H9 (cell line): Measurements from ENCODE around the gene HSFX4. TPM values are rescaled to one million over a fixed set of nuclear protein-coding genes. Genes with fewer than 3 reads are reported as not detected.
"Not testable (repeated sequence)": the region's sequence is repeated elsewhere in the genome, so short reads cannot be mapped to it uniquely, and the experiment has no call there.

Source experiments
- DNase-seq: peaks from one replicate; pipeline ENCODE4 v3.0.0-alpha.2; 2017
- H2AFZ ChIP-seq: one replicate; pipeline ENCODE4 v1.6.1; 2013; ENCODE audit warnings: mild to moderate bottlenecking, low read length, control low read depth, moderate library complexity
- H2AK5ac ChIP-seq: 2 replicates; pipeline ENCODE4 v1.6.1; 2013; ENCODE audit warnings: low read length, control low read depth, mixed read lengths; ENCODE audit not compliant: insufficient read length
- H2BK120ac ChIP-seq: one replicate; pipeline ENCODE4 v1.6.1; 2013; ENCODE audit warnings: low read depth, mild to moderate bottlenecking, low read length, control low read depth, inconsistent platforms; ENCODE audit not compliant: poor library complexity, severe bottlenecking
- H2BK12ac ChIP-seq: 2 replicates; pipeline ENCODE4 v1.6.1; 2013; ENCODE audit warnings: low read length, control low read depth, mixed read lengths, low read depth; ENCODE audit not compliant: insufficient read length
- H2BK15ac ChIP-seq: 2 replicates; pipeline ENCODE4 v1.6.1; 2013; ENCODE audit warnings: low read depth, low read length, control low read depth
- H2BK20ac ChIP-seq: one replicate; pipeline ENCODE4 v1.6.1; 2013; ENCODE audit warnings: low read depth, mild to moderate bottlenecking, low read length, control low read depth, inconsistent platforms; ENCODE audit not compliant: poor library complexity, severe bottlenecking
- H2BK5ac ChIP-seq: 2 replicates; pipeline ENCODE4 v1.6.1; 2013; ENCODE audit warnings: low read length, control low read depth, mixed read lengths; ENCODE audit not compliant: insufficient read length
- H3K14ac ChIP-seq: 2 replicates; pipeline ENCODE4 v1.6.1; 2013; ENCODE audit warnings: low read length, control low read depth; ENCODE audit not compliant: insufficient read depth
- H3K18ac ChIP-seq: 2 replicates; pipeline ENCODE4 v1.6.1; 2013; ENCODE audit warnings: low read depth, mild to moderate bottlenecking, mixed read lengths, low read length, control low read depth; ENCODE audit not compliant: insufficient read length
- H3K23ac ChIP-seq: 2 replicates; pipeline ENCODE4 v1.6.1; 2013; ENCODE audit warnings: low read length, control low read depth, mixed read lengths, low read depth; ENCODE audit not compliant: insufficient read length
- H3K23me2 ChIP-seq: 2 replicates; pipeline ENCODE4 v1.6.1; 2013; ENCODE audit warnings: low read depth, mild to moderate bottlenecking, mixed read lengths, low read length, control low read depth; ENCODE audit not compliant: insufficient read length, poor library complexity, severe bottlenecking
- H3K27ac ChIP-seq: 2 replicates; pipeline ENCODE4 v1.5.1; 2013; ENCODE audit warnings: low read length, control low read depth, mixed read lengths, low read depth; ENCODE audit not compliant: insufficient read length
- H3K27me3 ChIP-seq: 2 replicates; pipeline ENCODE4 v1.6.1; 2013; ENCODE audit warnings: low read length, control low read depth, inconsistent platforms; ENCODE audit not compliant: insufficient read depth
- H3K4ac ChIP-seq: 2 replicates; pipeline ENCODE4 v1.6.1; 2013; ENCODE audit warnings: low read depth, mild to moderate bottlenecking, control low read depth, inconsistent platforms, low read length, moderate library complexity
- H3K4me1 ChIP-seq: 2 replicates; pipeline ENCODE4 v1.6.1; 2013; ENCODE audit warnings: low read length, control low read depth, inconsistent platforms; ENCODE audit not compliant: insufficient read depth
- H3K4me2 ChIP-seq: 2 replicates; pipeline ENCODE4 v1.6.1; 2013; ENCODE audit warnings: low read length, control low read depth, mixed read lengths; ENCODE audit not compliant: insufficient read length, insufficient read depth
- H3K56ac ChIP-seq: 2 replicates; pipeline ENCODE4 v1.6.1; 2013; ENCODE audit warnings: low read depth, mild to moderate bottlenecking, mixed read lengths, low read length, control low read depth; ENCODE audit not compliant: insufficient read length
- H3K79me1 ChIP-seq: 2 replicates; pipeline ENCODE4 v1.6.1; 2013; ENCODE audit warnings: low read depth, mild to moderate bottlenecking, moderate library complexity, low read length, control low read depth, inconsistent platforms; ENCODE audit not compliant: insufficient read depth, poor library complexity, severe bottlenecking
- H3K79me2 ChIP-seq: 2 replicates; pipeline ENCODE4 v1.6.1; 2013; ENCODE audit warnings: low read length, control low read depth, inconsistent platforms; ENCODE audit not compliant: insufficient read depth
- H3K9ac ChIP-seq: 2 replicates; pipeline ENCODE4 v1.6.1; 2013; ENCODE audit warnings: low read length, control low read depth, mixed read lengths; ENCODE audit not compliant: insufficient read length; ENCODE audit errors: extremely low read depth
- H3K9me3 ChIP-seq: one replicate; pipeline ENCODE4 v1.6.1; 2013; ENCODE audit warnings: low read depth, low read length, inconsistent platforms; ENCODE audit not compliant: control insufficient read depth
- H3T11ph ChIP-seq: one replicate; pipeline ENCODE4 v1.6.1; 2013; ENCODE audit warnings: mild to moderate bottlenecking, low read length, control low read depth, inconsistent platforms
- H4K20me1 ChIP-seq: one replicate; pipeline ENCODE4 v1.6.1; 2013; ENCODE audit not compliant: control insufficient read depth, insufficient read length, insufficient read depth
- H4K5ac ChIP-seq: 2 replicates; pipeline ENCODE4 v1.6.1; 2013; ENCODE audit warnings: low read depth, mild to moderate bottlenecking, mixed read lengths, low read length, control low read depth; ENCODE audit not compliant: insufficient read length
- H4K8ac ChIP-seq: replicated peaks from 2 replicates; pipeline ENCODE4 v1.6.1; 2013; ENCODE audit warnings: low read length, control low read depth, mixed read lengths, low read depth; ENCODE audit not compliant: insufficient read length
- H4K91ac ChIP-seq: 2 replicates; pipeline ENCODE4 v1.6.1; 2013; ENCODE audit warnings: low read depth, mild to moderate bottlenecking, moderate library complexity, mixed read lengths, low read length, control low read depth; ENCODE audit not compliant: insufficient read length
- H3K27ac Mint-ChIP-seq, 3 experiments: 2 replicates in 2 of 3; 3 replicates in 1 of 3; pipeline ENCODE4 v1.8.0; 2020 to 2021; ENCODE audit warnings: mixed read lengths in 3 of 3, mild to moderate bottlenecking in 1 of 3, moderate library complexity in 1 of 3
- H3K27me3 Mint-ChIP-seq: 2 replicates; pipeline ENCODE4 v1.8.0; 2021; ENCODE audit warnings: low read depth, mild to moderate bottlenecking, moderate library complexity, mixed read lengths
- H3K36me3 Mint-ChIP-seq, 3 experiments: 2 replicates in 2 of 3; 3 replicates in 1 of 3; pipeline ENCODE4 v1.8.0; 2020 to 2021; ENCODE audit warnings: low read depth in 3 of 3, mixed read lengths in 3 of 3; ENCODE audit not compliant: insufficient read depth in 1 of 3
- H3K4me1 Mint-ChIP-seq, 2 experiments: 2 replicates each; pipeline ENCODE4 v1.8.0; 2020; ENCODE audit warnings: mixed read lengths in 2 of 2
- H3K4me3 Mint-ChIP-seq, 2 experiments: 2 replicates in 1 of 2; 3 replicates in 1 of 2; pipeline ENCODE4 v1.8.0; 2020 to 2021; ENCODE audit warnings: mild to moderate bottlenecking in 2 of 2, mixed read lengths in 2 of 2, moderate library complexity in 1 of 2
- H3K9me3 Mint-ChIP-seq, 2 experiments: 2 replicates in 1 of 2; 3 replicates in 1 of 2; pipeline ENCODE4 v1.8.0; 2020; ENCODE audit warnings: mild to moderate bottlenecking in 2 of 2, mixed read lengths in 2 of 2, moderate library complexity in 1 of 2
- WGBS: extraction: QIAGEN DNeasy Blood & Tissue Kit; methylation state at CpG from one replicate; pipeline ENCODE4 v1.1.7; 2013; ENCODE audit warnings: missing lambda C conversion rate, low lambda C conversion rate, mixed read lengths; ENCODE audit not compliant: insufficient read length; ENCODE audit errors: extremely low coverage; 5-methylcytosine and 5-hydroxymethylcytosine counted together
- total RNA-seq: library from RNA; stranded (reverse); gene quantifications from 2 replicates; pipeline ENCODE4 v1.2.1, GENCODE V29; 2021

Gene HSFX4
- total RNA-seq, 1 experiment from 2014 or later = not detected

- H3K9me3 ChIP-seq, H2BK20ac ChIP-seq, H3K4me1 Mint-ChIP-seq, H2BK15ac ChIP-seq, DNase-seq, H2BK5ac ChIP-seq, H3K27me3 Mint-ChIP-seq, H3K56ac ChIP-seq, H4K5ac ChIP-seq, H4K20me1 ChIP-seq, H3K27ac Mint-ChIP-seq, H2BK12ac ChIP-seq, H3K4ac ChIP-seq, H3K79me1 ChIP-seq, H3K9ac ChIP-seq, H3K23me2 ChIP-seq, H4K91ac ChIP-seq, H3K14ac ChIP-seq, H3K4me1 ChIP-seq, H3K23ac ChIP-seq, H3K18ac ChIP-seq, H3K4me2 ChIP-seq, H4K8ac ChIP-seq, H3K27me3 ChIP-seq, H3K79me2 ChIP-seq, H2AK5ac ChIP-seq, H3K27ac ChIP-seq, H2BK120ac ChIP-seq, H3T11ph ChIP-seq, H3K4me3 Mint-ChIP-seq, H2AFZ ChIP-seq: not testable (repeated sequence)
- WGBS = no CpG with 5 or more reads among the region's 2 CpGs
- H3K9me3 Mint-ChIP-seq = peaks cover 12 to 15% of the 10 kb centered on the region in 2 experiments
- peaks cover 10 to 15% (median 11%) of the 10 kb centered on the region in 3 experiments; a peak in 6 of 7 replicates for H3K36me3 Mint-ChIP-seq
Observed at GRCh38 chrX:149932150-149932549, 2.8 kb downstream of the HSFX4 start.

- DNase-seq, H3K4ac ChIP-seq, H3K18ac ChIP-seq, H3K79me2 ChIP-seq, H3K27me3 ChIP-seq, H4K20me1 ChIP-seq, H3K27ac ChIP-seq, H3K27ac Mint-ChIP-seq, H2BK20ac ChIP-seq, H3T11ph ChIP-seq, H4K5ac ChIP-seq, H3K9me3 ChIP-seq, H3K4me2 ChIP-seq, H3K4me1 ChIP-seq, H3K23ac ChIP-seq, H2AK5ac ChIP-seq, H4K91ac ChIP-seq, H3K56ac ChIP-seq, H3K4me1 Mint-ChIP-seq, H3K14ac ChIP-seq, H3K27me3 Mint-ChIP-seq, H4K8ac ChIP-seq, H2BK120ac ChIP-seq, H2BK15ac ChIP-seq, H2BK12ac ChIP-seq, H2BK5ac ChIP-seq, H3K9ac ChIP-seq, H3K4me3 Mint-ChIP-seq, H3K79me1 ChIP-seq, H2AFZ ChIP-seq, H3K23me2 ChIP-seq: not testable (repeated sequence)
- peaks cover 11 to 15% (median 15%) of the 10 kb centered on the region in 3 experiments for H3K36me3 Mint-ChIP-seq
- no CpG with 5 or more reads among the region's 5 CpGs for WGBS
- peaks cover 18 to 21% of the 10 kb centered on the region in 2 experiments for H3K9me3 Mint-ChIP-seq
Observed at GRCh38 chrX:149932970-149933369, 3.6 kb downstream of the HSFX4 start.
